ENCODE measurements around the gene AGPAT2.
"Not testable (repeated sequence)": the region's sequence is repeated elsewhere in the genome, so short reads cannot be mapped to it uniquely, and the experiment has no call there.

Gene AGPAT2

GRCh38 chr9:136711751-136712689 is 24.8 kb upstream of the AGPAT2 start, which contains the start of gene DIPK1B:
Gene DIPK1B, plus strand, starts transcription at chr9:136712572. Its CDS starts 94 bp downstream, at chr9:136712666.
- H3K9ac ChIP-seq = peak within 1 kb of the TSS; percentile 70 to 96 (median 91)
- H3K27ac ChIP-seq = peak within 1 kb of the TSS in 10 of 11 experiments; percentile 55 to 91 (median 89); a peak in 20 of 22 replicates
- H4K20me1 ChIP-seq = peaks cover 0 to 41% (median 8%) of the 10 kb centered on the region in 11 experiments; a peak in 8 of 22 replicates
- peak within 1 kb of the TSS; percentile 82 to 100 (median 98) for H3K4me2 ChIP-seq
- H3K27me3 ChIP-seq = peaks cover 0 to 15% (median 0%) of the 10 kb centered on the region in 11 experiments; a peak in 2 of 22 replicates
- H3K4me3 ChIP-seq = peak within 1 kb of the TSS; percentile 50 to 91 (median 76)
- TF ChIP-seq Cebpa-rat (IDR thresholded peaks at IDR 0.05) = no peak
- H3K9me3 ChIP-seq (replicated peaks in 1 of 11) = no peaks in the 10 kb centered on the region
- H3K4me1 ChIP-seq = peaks cover 39 to 88% (median 77%) of the 10 kb centered on the region in 10 experiments
- peaks cover 0 to 24% (median 6%) of the 10 kb centered on the region in 11 experiments; a peak in 9 of 22 replicates for H3K36me3 ChIP-seq

GRCh38 chr9:136711219-136711648 is 24.0 kb upstream of the AGPAT2 start:
- peaks cover 0 to 15% (median 0%) of the 10 kb centered on the region in 11 experiments; a peak in 2 of 22 replicates for H3K27me3 ChIP-seq
- not testable (repeated sequence) for H3K9ac ChIP-seq; H3K9me3 ChIP-seq (replicated peaks in 1 of 11); H3K27ac ChIP-seq
- H3K4me2 ChIP-seq = peak overlapping the region in 10 of 11 experiments; percentile 82 to 100 (median 96); a peak in 19 of 22 replicates
- H3K36me3 ChIP-seq = peaks cover 0 to 16% (median 6%) of the 10 kb centered on the region in 11 experiments; a peak in 9 of 22 replicates
- H4K20me1 ChIP-seq = peaks cover 0 to 33% (median 0%) of the 10 kb centered on the region in 11 experiments; a peak in 7 of 22 replicates
- peaks cover 39 to 88% (median 74%) of the 10 kb centered on the region in 10 experiments for H3K4me1 ChIP-seq
- H3K4me3 ChIP-seq = peak overlapping the region in 2 of 10 experiments; percentile 50 to 62; a peak in 3 of 20 replicates

GRCh38 chr9:136710543-136710942 is 23.3 kb upstream of the AGPAT2 start:
- Histone ChIP-seq H3K9me3 (replicated peaks in 1 of 11) (no peaks in the 10 kb centered on the region), H3K4me1 (peaks cover 44 to 88% (median 73%) of the 10 kb centered on the region in 10 experiments), H3K4me3 (no peak overlapping the region), H3K4me2 (no peak overlapping the region), H3K36me3 (peaks cover 0 to 9% (median 0%) of the 10 kb centered on the region in 11 experiments; a peak in 4 of 22 replicates), H3K9ac (no peak overlapping the region), H4K20me1 (peaks cover 0 to 27% (median 0%) of the 10 kb centered on the region in 11 experiments; a peak in 6 of 22 replicates), H3K27me3 (peaks cover 0 to 15% (median 0%) of the 10 kb centered on the region in 11 experiments; a peak in 2 of 22 replicates), H3K27ac (no peak overlapping the region)
- no peak for TF ChIP-seq Cebpa-rat (IDR thresholded peaks at IDR 0.05)

GRCh38 chr9:136709454-136710109 is 22.3 kb upstream of the AGPAT2 start:
- H3K9ac ChIP-seq = no peak overlapping the region
- peaks cover 0 to 17% (median 0%) of the 10 kb centered on the region in 11 experiments; a peak in 5 of 22 replicates for H4K20me1 ChIP-seq
- H3K4me1 ChIP-seq = peaks cover 44 to 88% (median 73%) of the 10 kb centered on the region in 10 experiments
- no peak overlapping the region for H3K27ac ChIP-seq
- H3K9me3 ChIP-seq (replicated peaks in 1 of 11) = no peaks in the 10 kb centered on the region
- no peaks in the 10 kb centered on the region; a peak in 2 of 22 replicates for H3K36me3 ChIP-seq
- peaks cover 0 to 15% (median 0%) of the 10 kb centered on the region in 11 experiments; a peak in 2 of 22 replicates for H3K27me3 ChIP-seq
- H3K4me3 ChIP-seq = no peak overlapping the region
- TF ChIP-seq Cebpa-rat (IDR thresholded peaks at IDR 0.05) = no peak
- peak overlapping the region in 9 of 11 experiments; percentile 43 to 99 (median 64); a peak in 18 of 22 replicates for H3K4me2 ChIP-seq

GRCh38 chr9:136707849-136708517 is 20.7 kb upstream of the AGPAT2 start:
- no peak for TF ChIP-seq Cebpa-rat (IDR thresholded peaks at IDR 0.05)
- peak overlapping the region in 4 of 11 experiments; percentile 3 to 50 (median 26); a peak in 4 of 22 replicates for H3K9ac ChIP-seq
- H3K4me3 ChIP-seq = no peak overlapping the region
- H3K27ac ChIP-seq = peak overlapping the region in 7 of 11 experiments; percentile 1 to 58 (median 40); a peak in 7 of 22 replicates
- peaks cover 0 to 14% (median 0%) of the 10 kb centered on the region in 11 experiments; a peak in 2 of 22 replicates for H3K27me3 ChIP-seq
- H3K4me2 ChIP-seq = peak overlapping the region; percentile 23 to 99 (median 59)
- peaks cover 44 to 88% (median 73%) of the 10 kb centered on the region in 10 experiments for H3K4me1 ChIP-seq
- no peaks in the 10 kb centered on the region for H3K9me3 ChIP-seq (replicated peaks in 1 of 11)
- H4K20me1 ChIP-seq = peaks cover 0 to 8% (median 0%) of the 10 kb centered on the region in 11 experiments; a peak in 4 of 22 replicates
- no peaks in the 10 kb centered on the region for H3K36me3 ChIP-seq

GRCh38 chr9:136707011-136707410 is 19.8 kb upstream of the AGPAT2 start:
- no peaks in the 10 kb centered on the region for H3K9me3 ChIP-seq (replicated peaks in 1 of 11)
- H4K20me1 ChIP-seq = peaks cover 0 to 8% (median 0%) of the 10 kb centered on the region in 11 experiments; a peak in 1 of 22 replicates
- no peaks in the 10 kb centered on the region for H3K36me3 ChIP-seq

GRCh38 chr9:136705564-136705963 is 18.3 kb upstream of the AGPAT2 start:
- H3K4me2 ChIP-seq = peak overlapping the region; percentile 49 to 100 (median 95)
- H4K20me1 ChIP-seq = peaks cover 0 to 8% (median 0%) of the 10 kb centered on the region in 11 experiments; a peak in 1 of 22 replicates
- H3K9ac ChIP-seq = no peak overlapping the region
- H3K9me3 ChIP-seq (replicated peaks in 1 of 11) = no peaks in the 10 kb centered on the region
- peaks cover 55 to 100% (median 91%) of the 10 kb centered on the region in 10 experiments for H3K4me1 ChIP-seq
- peaks cover 0 to 12% (median 0%) of the 10 kb centered on the region in 11 experiments; a peak in 4 of 22 replicates for H3K27me3 ChIP-seq
- no peak for TF ChIP-seq Cebpa-rat (IDR thresholded peaks at IDR 0.05)
- H3K27ac ChIP-seq = peak overlapping the region in 2 of 11 experiments; percentile 4 to 41; a peak in 2 of 22 replicates
- H3K36me3 ChIP-seq = no peaks in the 10 kb centered on the region
- no peak overlapping the region for H3K4me3 ChIP-seq

More at GRCh38 chr9:136707011-136707410, 19.8 kb upstream of the AGPAT2 start:
- Histone ChIP-seq H3K27ac (no peak overlapping the region), H3K4me1 (peaks cover 42 to 97% (median 81%) of the 10 kb centered on the region in 10 experiments), H3K9ac (no peak overlapping the region), H3K27me3 (peaks cover 0 to 10% (median 0%) of the 10 kb centered on the region in 11 experiments; a peak in 2 of 22 replicates), H3K4me3 (no peak overlapping the region), H3K4me2 (peak overlapping the region in 10 of 11 experiments; percentile 29 to 99 (median 60); a peak in 12 of 22 replicates)
- no peak for TF ChIP-seq Cebpa-rat (IDR thresholded peaks at IDR 0.05)

GRCh38 chr9:136704741-136705140 is 17.5 kb upstream of the AGPAT2 start:
- Histone ChIP-seq H3K27me3 (peaks cover 0 to 15% (median 0%) of the 10 kb centered on the region in 11 experiments; a peak in 4 of 22 replicates), H3K4me1 (peaks cover 63 to 100% (median 95%) of the 10 kb centered on the region in 10 experiments), H3K4me2 (peak overlapping the region in 10 of 11 experiments; percentile 68 to 100 (median 96); a peak in 19 of 22 replicates)
- not testable (repeated sequence) for H3K36me3 ChIP-seq; H3K9me3 ChIP-seq (replicated peaks in 1 of 11); H3K9ac ChIP-seq; H3K27ac ChIP-seq; H4K20me1 ChIP-seq; H3K4me3 ChIP-seq

Measured in BLaER1 treated with 17β-estradiol and CSF1 and Interleukin-3, amounts not matched to agents 10 nM and 100 nM (cell line).